ENCODE measurements around the gene CDCA5.

CDCA5 gene

GRCh38 chr11:65087827-65088226 is 4.0 kb upstream of the CDCA5 start:
- no peaks in the 10 kb centered on the region for H3K9me3 ChIP-seq (ENCODE audit: low read depth, low read length)
- no peaks in the 10 kb centered on the region; the same call in 1 of the 2 replicates for H3K36me3 ChIP-seq (ENCODE audit: insufficient read depth, low read length)
- H3K9ac ChIP-seq (ENCODE audit: insufficient read length) = no peak overlapping the region
- H3K4me3 ChIP-seq = no peak overlapping the region
- no peak overlapping the region for H3K27ac ChIP-seq
- DNase-seq (ENCODE audit: low read depth, low spot score) = no peak
- no peak for TF ChIP-seq EZH2 (IDR thresholded peaks at IDR 0.05)
- TF ChIP-seq FOXP2 (optimal IDR thresholded peaks at IDR 0.05; ENCODE audit: control extremely low read depth, extremely low read length, insufficient read depth) = no peak
- TF ChIP-seq POLR2AphosphoS5 (IDR thresholded peaks at IDR 0.05; ENCODE audit: borderline replicate concordance, low read depth, low read length) = no peak

DNA sequence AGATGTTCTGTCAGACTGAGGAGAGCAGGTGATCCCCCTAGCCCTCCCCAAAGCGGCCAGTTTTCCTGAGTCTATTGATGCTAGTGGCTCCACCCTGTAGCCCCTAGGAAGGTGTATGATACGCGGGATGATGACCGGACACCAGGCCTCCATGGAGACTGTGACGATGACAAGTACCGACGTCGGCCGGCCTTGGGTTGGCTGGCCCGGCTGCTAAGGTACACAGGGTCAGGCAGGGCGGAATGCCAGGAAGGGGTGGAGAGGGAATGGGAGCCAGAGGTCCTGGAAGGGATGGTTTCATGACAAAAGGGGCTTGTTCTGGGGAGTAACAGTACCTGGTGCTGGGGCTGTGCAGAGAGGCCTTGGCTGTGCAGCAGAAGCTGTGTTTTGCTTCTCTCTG is 3.4 kb upstream of the CDCA5 start:
- DNase-seq (ENCODE audit: low read depth, low spot score) = no peak
- H3K27ac ChIP-seq = no peak overlapping the region
- no peak for TF ChIP-seq FOXP2 (optimal IDR thresholded peaks at IDR 0.05; ENCODE audit: control extremely low read depth, extremely low read length, insufficient read depth)
- TF ChIP-seq EZH2 (IDR thresholded peaks at IDR 0.05) = no peak
- no peak for TF ChIP-seq POLR2AphosphoS5 (IDR thresholded peaks at IDR 0.05; ENCODE audit: borderline replicate concordance, low read depth, low read length)
- H3K9ac ChIP-seq (ENCODE audit: insufficient read length) = no peak overlapping the region
- H3K4me3 ChIP-seq = no peak overlapping the region
- H3K9me3 ChIP-seq (ENCODE audit: low read depth, low read length) = no peaks in the 10 kb centered on the region
- H3K36me3 ChIP-seq (ENCODE audit: insufficient read depth, low read length) = no peaks in the 10 kb centered on the region; the same call in 1 of the 2 replicates

DNA sequence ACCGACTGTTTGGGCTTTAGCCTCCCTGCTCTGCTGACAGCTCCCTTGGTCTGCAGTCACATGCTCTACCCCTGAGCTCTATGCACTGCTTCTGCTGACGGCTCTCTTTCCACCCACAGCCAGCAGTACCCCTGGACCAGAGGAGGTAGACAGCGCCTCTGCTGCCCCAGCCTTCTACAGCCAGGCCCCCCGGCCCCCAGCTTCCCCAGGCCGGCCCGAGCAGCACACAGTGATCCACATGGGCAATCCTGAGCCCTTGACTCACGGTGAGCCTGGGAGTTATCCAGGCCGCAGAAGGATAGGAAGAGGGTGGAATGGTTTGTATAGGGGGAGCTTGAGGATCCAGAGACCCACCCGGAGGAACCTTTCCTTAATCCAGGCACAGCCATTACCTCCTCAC is 3.0 kb upstream of the CDCA5 start:
- Histone ChIP-seq H3K9me3 (ENCODE audit: low read depth, low read length) (no peaks in the 10 kb centered on the region), H3K4me3 (no peak overlapping the region), H3K9ac (ENCODE audit: insufficient read length) (no peak overlapping the region), H3K27ac (no peak overlapping the region), H3K36me3 (ENCODE audit: insufficient read depth, low read length) (peaks cover 4% of the 10 kb centered on the region; the same call in 1 of the 2 replicates)
- no peak for DNase-seq (ENCODE audit: low read depth, low spot score)
- no peak for TF ChIP-seq POLR2AphosphoS5 (IDR thresholded peaks at IDR 0.05; ENCODE audit: borderline replicate concordance, low read depth, low read length)
- TF ChIP-seq FOXP2 (optimal IDR thresholded peaks at IDR 0.05; ENCODE audit: control extremely low read depth, extremely low read length, insufficient read depth) = no peak
- no peak for TF ChIP-seq EZH2 (IDR thresholded peaks at IDR 0.05)

- Histone ChIP-seq H3K4me3 (no peak overlapping the region), H3K9me3 (ENCODE audit: low read depth, low read length) (no peaks in the 10 kb centered on the region), H3K27ac (no peak overlapping the region), H3K9ac (ENCODE audit: insufficient read length) (no peak overlapping the region), H3K36me3 (ENCODE audit: insufficient read depth, low read length) (peaks cover 15% of the 10 kb centered on the region)
- DNase-seq (ENCODE audit: low read depth, low spot score) = no peak
- TF ChIP-seq POLR2AphosphoS5 (IDR thresholded peaks at IDR 0.05; ENCODE audit: borderline replicate concordance, low read depth, low read length) = no peak
- no peak for TF ChIP-seq EZH2 (IDR thresholded peaks at IDR 0.05)
- no peak for TF ChIP-seq FOXP2 (optimal IDR thresholded peaks at IDR 0.05; ENCODE audit: control extremely low read depth, extremely low read length, insufficient read depth)
Measured at GRCh38 chr11:65085446-65085845, 1.6 kb upstream of the CDCA5 start.

DNA sequence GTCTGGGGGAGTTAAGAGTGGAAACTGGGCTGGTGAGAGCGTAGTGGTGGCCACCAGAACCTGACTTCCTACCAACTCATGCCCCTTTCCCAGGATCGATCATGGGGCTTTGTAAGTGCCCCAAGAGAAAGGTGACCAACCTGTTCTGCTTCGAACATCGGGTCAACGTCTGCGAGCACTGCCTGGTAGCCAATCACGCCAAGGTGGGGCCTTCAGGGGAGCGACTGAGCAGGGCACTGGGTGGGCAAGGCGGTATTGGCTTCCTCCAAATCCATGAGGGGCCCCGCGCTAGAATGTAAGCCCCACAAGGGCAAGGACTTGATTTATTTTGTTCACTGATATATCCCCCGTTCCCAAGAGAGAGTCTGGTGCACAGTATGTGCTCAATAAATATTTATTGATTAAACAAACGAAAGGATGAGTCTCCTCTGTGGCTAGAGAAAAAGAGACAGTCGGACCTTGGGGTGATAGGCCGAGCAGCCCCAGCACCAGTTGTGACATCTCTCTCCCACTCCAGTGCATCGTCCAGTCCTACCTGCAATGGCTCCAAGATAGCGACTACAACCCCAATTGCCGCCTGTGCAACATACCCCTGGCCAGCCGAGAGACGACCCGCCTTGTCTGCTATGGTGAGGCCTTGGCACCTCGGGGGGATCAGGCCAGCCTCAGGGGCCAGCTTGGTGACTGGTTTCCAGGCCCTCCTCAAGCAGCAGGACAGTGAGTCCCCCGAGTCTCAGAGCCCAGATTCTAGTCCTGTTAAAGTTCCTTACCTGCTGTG is 947 bp upstream of the CDCA5 start:
- Histone ChIP-seq H3K27ac (peak overlapping the region; percentile 85; the same call in 1 of the 2 replicates), H3K9me3 (ENCODE audit: low read depth, low read length) (no peaks in the 10 kb centered on the region), H3K9ac (ENCODE audit: insufficient read length) (peak overlapping the region; percentile 89), H3K36me3 (ENCODE audit: insufficient read depth, low read length) (peaks cover 20% of the 10 kb centered on the region), H3K4me3 (peak overlapping the region; percentile 84)
- TF ChIP-seq POLR2AphosphoS5 (IDR thresholded peaks at IDR 0.05; ENCODE audit: borderline replicate concordance, low read depth, low read length) = no peak
- no peak for TF ChIP-seq FOXP2 (optimal IDR thresholded peaks at IDR 0.05; ENCODE audit: control extremely low read depth, extremely low read length, insufficient read depth)
- no peak for TF ChIP-seq EZH2 (IDR thresholded peaks at IDR 0.05)
- DNase-seq (ENCODE audit: low read depth, low spot score) = no peak

GRCh38 chr11:65083134-65083833 is 556 bp downstream of the CDCA5 start:
- TF ChIP-seq POLR2AphosphoS5 (IDR thresholded peaks at IDR 0.05; ENCODE audit: borderline replicate concordance, low read depth, low read length) = no peak
- no peak for TF ChIP-seq FOXP2 (optimal IDR thresholded peaks at IDR 0.05; ENCODE audit: control extremely low read depth, extremely low read length, insufficient read depth)
- TF ChIP-seq EZH2 (IDR thresholded peaks at IDR 0.05) = no peak
- H3K4me3 ChIP-seq = peak overlapping the region; percentile 84
- H3K9ac ChIP-seq (ENCODE audit: insufficient read length) = peak overlapping the region; percentile 89
- no peaks in the 10 kb centered on the region for H3K9me3 ChIP-seq (ENCODE audit: low read depth, low read length)
- peaks cover 34% of the 10 kb centered on the region for H3K36me3 ChIP-seq (ENCODE audit: insufficient read depth, low read length)
- peak overlapping the region; percentile 85 for H3K27ac ChIP-seq
- no peak for DNase-seq (ENCODE audit: low read depth, low spot score)

GRCh38 chr11:65078786-65079342 is 5.0 kb downstream of the CDCA5 start:
- no peaks in the 10 kb centered on the region for H3K9me3 ChIP-seq (ENCODE audit: low read depth, low read length)
- TF ChIP-seq EZH2 (IDR thresholded peaks at IDR 0.05) (no peak), FOXP2 (optimal IDR thresholded peaks at IDR 0.05; ENCODE audit: control extremely low read depth, extremely low read length, insufficient read depth) (no peak), POLR2AphosphoS5 (IDR thresholded peaks at IDR 0.05; ENCODE audit: borderline replicate concordance, low read depth, low read length) (no peak)
- no peak overlapping the region for H3K27ac ChIP-seq
- H3K4me3 ChIP-seq = no peak overlapping the region
- peaks cover 44% of the 10 kb centered on the region for H3K36me3 ChIP-seq (ENCODE audit: insufficient read depth, low read length)
- no peak overlapping the region for H3K9ac ChIP-seq (ENCODE audit: insufficient read length)
- no peak for DNase-seq (ENCODE audit: low read depth, low spot score)

DNA sequence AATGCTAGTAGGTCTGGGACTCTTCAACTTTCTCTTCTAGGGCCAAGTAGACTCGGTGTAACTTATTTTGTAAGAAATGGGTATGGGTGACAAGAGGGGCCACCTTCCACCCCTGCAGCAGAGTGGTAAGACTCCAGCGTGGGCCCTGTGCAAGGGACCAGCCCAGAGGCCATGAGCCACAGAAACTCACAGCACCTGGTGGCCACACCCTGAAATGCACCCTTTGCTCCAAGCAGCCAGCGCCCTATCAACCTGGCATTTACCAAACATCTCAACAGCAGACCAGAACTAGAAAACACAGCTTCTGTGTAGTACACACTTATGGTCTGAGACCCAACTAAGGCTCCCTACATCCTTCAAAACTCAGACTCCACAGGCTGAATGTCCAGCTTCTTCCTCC is 5.7 kb downstream of the CDCA5 start:
- H3K9me3 ChIP-seq (ENCODE audit: low read depth, low read length) = no peaks in the 10 kb centered on the region
- H3K4me3 ChIP-seq = no peak overlapping the region
- no peak for TF ChIP-seq EZH2 (IDR thresholded peaks at IDR 0.05)
- no peak for TF ChIP-seq FOXP2 (optimal IDR thresholded peaks at IDR 0.05; ENCODE audit: control extremely low read depth, extremely low read length, insufficient read depth)
- TF ChIP-seq POLR2AphosphoS5 (IDR thresholded peaks at IDR 0.05; ENCODE audit: borderline replicate concordance, low read depth, low read length) = no peak
- H3K36me3 ChIP-seq (ENCODE audit: insufficient read depth, low read length) = peaks cover 44% of the 10 kb centered on the region
- H3K9ac ChIP-seq (ENCODE audit: insufficient read length) = no peak overlapping the region
- H3K27ac ChIP-seq = no peak overlapping the region
- no peak for DNase-seq (ENCODE audit: low read depth, low spot score)
